DOHH2 (cell line): ENCODE results near the gene MBD3.

ENCODE experiments used
- EZH2phosphoT487 ChIP-seq: fragments of 200-600 bp; sonication (generic); IDR thresholded peaks from 2 replicates; pipeline ENCODE4 v1.6.1; 2017; ENCODE audit warnings: borderline replicate concordance, mild to moderate bottlenecking, antibody characterized with exemption, low read length, moderate library complexity, mixed read lengths
- TF ChIP-seq, protein P1 (sequence below): fragments of 200-600 bp; sonication (generic); IDR thresholded peaks from one replicate; pipeline ENCODE4 v1.5.1; 2014; ENCODE audit warnings: antibody characterized with exemption, mild to moderate bottlenecking, low read depth, low read length; ENCODE audit not compliant: poor library complexity, severe bottlenecking

DNA sequence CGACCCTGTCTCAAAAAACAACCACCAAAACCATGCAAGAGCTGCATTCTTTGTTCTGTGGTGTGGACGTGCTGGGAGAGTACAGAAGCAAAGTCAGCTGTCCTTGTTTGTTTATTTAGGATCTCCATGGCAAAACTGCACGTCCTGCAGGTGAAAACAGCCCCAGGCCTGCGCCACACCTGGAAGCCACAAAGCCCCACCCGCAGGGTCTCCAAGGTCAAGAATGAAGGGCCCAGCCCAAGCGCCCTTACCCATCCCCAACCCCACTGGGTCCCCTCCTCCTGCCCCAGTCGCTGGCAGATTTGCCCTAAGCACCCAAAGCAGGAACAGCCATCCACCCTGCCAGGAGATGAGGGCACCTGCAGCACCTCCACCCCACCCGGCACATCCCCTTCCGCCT lies 10.5 kb downstream of the MBD3 start:
- TF ChIP-seq, protein P1, sequence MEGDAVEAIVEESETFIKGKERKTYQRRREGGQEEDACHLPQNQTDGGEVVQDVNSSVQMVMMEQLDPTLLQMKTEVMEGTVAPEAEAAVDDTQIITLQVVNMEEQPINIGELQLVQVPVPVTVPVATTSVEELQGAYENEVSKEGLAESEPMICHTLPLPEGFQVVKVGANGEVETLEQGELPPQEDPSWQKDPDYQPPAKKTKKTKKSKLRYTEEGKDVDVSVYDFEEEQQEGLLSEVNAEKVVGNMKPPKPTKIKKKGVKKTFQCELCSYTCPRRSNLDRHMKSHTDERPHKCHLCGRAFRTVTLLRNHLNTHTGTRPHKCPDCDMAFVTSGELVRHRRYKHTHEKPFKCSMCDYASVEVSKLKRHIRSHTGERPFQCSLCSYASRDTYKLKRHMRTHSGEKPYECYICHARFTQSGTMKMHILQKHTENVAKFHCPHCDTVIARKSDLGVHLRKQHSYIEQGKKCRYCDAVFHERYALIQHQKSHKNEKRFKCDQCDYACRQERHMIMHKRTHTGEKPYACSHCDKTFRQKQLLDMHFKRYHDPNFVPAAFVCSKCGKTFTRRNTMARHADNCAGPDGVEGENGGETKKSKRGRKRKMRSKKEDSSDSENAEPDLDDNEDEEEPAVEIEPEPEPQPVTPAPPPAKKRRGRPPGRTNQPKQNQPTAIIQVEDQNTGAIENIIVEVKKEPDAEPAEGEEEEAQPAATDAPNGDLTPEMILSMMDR, result no peak
- no peak for TF ChIP-seq EZH2phosphoT487
